ENCODE results near the gene TBX15.

TBX15 gene

GRCh38 chr1:118928739-118929554 is 59.2 kb downstream of the TBX15 start:
- no peak for TF ChIP-seq CTCF (conservative IDR thresholded peaks at IDR 0.05; ENCODE audit: low read depth, low read length)
- Histone ChIP-seq H3K4me3 (IDR thresholded peaks at IDR 0.05; ENCODE audit: insufficient read depth, low read depth, low read length) (no peak overlapping the region), H3K79me2 (ENCODE audit: insufficient read depth, low read depth) (no peaks in the 10 kb centered on the region), H3K4me1 (ENCODE audit: low read depth, poor library complexity, severe bottlenecking) (no peaks in the 10 kb centered on the region), H3K27ac (no peak overlapping the region), H3K36me3 (ENCODE audit: insufficient read depth) (no peaks in the 10 kb centered on the region), H4K20me1 (ENCODE audit: insufficient read depth) (no peaks in the 10 kb centered on the region), H3K4me2 (no peak overlapping the region), H2AFZ (ENCODE audit: low read depth) (no peak overlapping the region), H3K27me3 (ENCODE audit: insufficient read depth, low read depth) (no peaks in the 10 kb centered on the region), H3K9ac (no peak overlapping the region)

- Histone ChIP-seq H3K27ac (no peak overlapping the region), H4K20me1 (ENCODE audit: insufficient read depth) (no peaks in the 10 kb centered on the region), H3K79me2 (ENCODE audit: insufficient read depth, low read depth) (no peaks in the 10 kb centered on the region), H3K36me3 (ENCODE audit: insufficient read depth) (no peaks in the 10 kb centered on the region), H2AFZ (ENCODE audit: low read depth) (no peak overlapping the region), H3K4me3 (IDR thresholded peaks at IDR 0.05; ENCODE audit: insufficient read depth, low read depth, low read length) (no peak overlapping the region), H3K27me3 (ENCODE audit: insufficient read depth, low read depth) (no peaks in the 10 kb centered on the region), H3K4me2 (no peak overlapping the region), H3K9ac (no peak overlapping the region), H3K4me1 (ENCODE audit: low read depth, poor library complexity, severe bottlenecking) (no peaks in the 10 kb centered on the region)
- no peak for TF ChIP-seq CTCF (conservative IDR thresholded peaks at IDR 0.05; ENCODE audit: low read depth, low read length)
Observed at GRCh38 chr1:118927427-118928187, 60.5 kb downstream of the TBX15 start.

- no peaks in the 10 kb centered on the region for H3K27me3 ChIP-seq (ENCODE audit: insufficient read depth, low read depth)
- no peaks in the 10 kb centered on the region for H3K79me2 ChIP-seq (ENCODE audit: insufficient read depth, low read depth)
- no peaks in the 10 kb centered on the region for H3K4me1 ChIP-seq (ENCODE audit: low read depth, poor library complexity, severe bottlenecking)
- no peak overlapping the region for H3K9ac ChIP-seq
- TF ChIP-seq CTCF (conservative IDR thresholded peaks at IDR 0.05; ENCODE audit: low read depth, low read length), result no peak
- no peaks in the 10 kb centered on the region for H3K36me3 ChIP-seq (ENCODE audit: insufficient read depth)
- H2AFZ ChIP-seq (ENCODE audit: low read depth), result no peak overlapping the region
- no peaks in the 10 kb centered on the region for H4K20me1 ChIP-seq (ENCODE audit: insufficient read depth)
- no peak overlapping the region for H3K27ac ChIP-seq
- no peak overlapping the region for H3K4me3 ChIP-seq (IDR thresholded peaks at IDR 0.05; ENCODE audit: insufficient read depth, low read depth, low read length)
- no peak overlapping the region for H3K4me2 ChIP-seq
Observed at GRCh38 chr1:118926261-118926660, 61.9 kb downstream of the TBX15 start.

GRCh38 chr1:118925651-118926050 is 62.5 kb downstream of the TBX15 start:
- no peak overlapping the region for H2AFZ ChIP-seq (ENCODE audit: low read depth)

More at GRCh38 chr1:118925651-118926050, 62.5 kb downstream of the TBX15 start:
- Histone ChIP-seq H3K36me3 (ENCODE audit: insufficient read depth) (no peaks in the 10 kb centered on the region), H3K27ac (no peak overlapping the region), H4K20me1 (ENCODE audit: insufficient read depth) (no peaks in the 10 kb centered on the region), H3K9ac (no peak overlapping the region), H3K4me2 (no peak overlapping the region), H3K4me3 (IDR thresholded peaks at IDR 0.05; ENCODE audit: insufficient read depth, low read depth, low read length) (no peak overlapping the region), H3K4me1 (ENCODE audit: low read depth, poor library complexity, severe bottlenecking) (no peaks in the 10 kb centered on the region), H3K27me3 (ENCODE audit: insufficient read depth, low read depth) (no peaks in the 10 kb centered on the region), H3K79me2 (ENCODE audit: insufficient read depth, low read depth) (no peaks in the 10 kb centered on the region)
- TF ChIP-seq CTCF (conservative IDR thresholded peaks at IDR 0.05; ENCODE audit: low read depth, low read length), result no peak

All from KMS-11 (cell line).